HFFc6 (cell line): ENCODE data around the gene PCDH9. TPM values are rescaled to one million over a fixed set of nuclear protein-coding genes. Genes with fewer than 3 reads are reported as not detected.

Experiments
- DNase-seq: peaks from one replicate; pipeline ENCODE4 v3.0.0-alpha.2; 2018
- H3K27ac Mint-ChIP-seq: 2 replicates; pipeline ENCODE4 v1.8.0; 2020; ENCODE audit warnings: mild to moderate bottlenecking, mixed read lengths
- H3K27me3 Mint-ChIP-seq: 2 replicates; pipeline ENCODE4 v1.8.0; 2021; ENCODE audit warnings: mild to moderate bottlenecking, moderate library complexity, mixed read lengths; ENCODE audit not compliant: insufficient read depth
- H3K36me3 Mint-ChIP-seq: 2 replicates; pipeline ENCODE4 v1.8.0; 2021; ENCODE audit warnings: low read depth, mixed read lengths
- H3K4me1 Mint-ChIP-seq: 2 replicates; pipeline ENCODE4 v1.8.0; 2020; ENCODE audit warnings: low read depth, mixed read lengths
- H3K4me3 Mint-ChIP-seq: 2 replicates; pipeline ENCODE4 v1.8.0; 2020; ENCODE audit warnings: mild to moderate bottlenecking, moderate library complexity, mixed read lengths
- H3K9me3 Mint-ChIP-seq: 2 replicates; pipeline ENCODE4 v1.8.0; 2020; ENCODE audit warnings: mild to moderate bottlenecking, mixed read lengths
- CTCF ChIP-seq: fragments of 200-600 bp; sonication (generic); IDR thresholded peaks from 2 replicates; pipeline ENCODE4 v1.5.0; 2021; ENCODE audit warnings: antibody characterized with exemption, mild to moderate bottlenecking
- total RNA-seq, 6 experiments: library from RNA; stranded (reverse); fragmentation: NEBNext Ultra II Directional; extraction: Animal tissue kit (Norgen Biotek cat#: 25700); gene quantifications; 2 replicates in 1 of 6; 3 replicates in 5 of 6; pipeline ENCODE4 v1.2.3, GENCODE V29; 2021

Gene PCDH9
- total RNA-seq, 6 experiments from 2014 or later, result 2.0 to 6.7 (median 2.6) TPM

GRCh38 chr13:66482836-66483235 is 747.3 kb downstream of the PCDH9 start:
- H3K27ac Mint-ChIP-seq, result no peak overlapping the region
- no peaks in the 10 kb centered on the region for H3K9me3 Mint-ChIP-seq

GRCh38 chr13:66477816-66478215 is 752.3 kb downstream of the PCDH9 start:
- Mint-ChIP-seq H3K4me1 (peaks cover 11% of the 10 kb centered on the region; the same call in 1 of the 2 replicates), H3K9me3 (no peaks in the 10 kb centered on the region), H3K27me3 (peaks cover 2% of the 10 kb centered on the region), H3K4me3 (no peak overlapping the region), H3K27ac (no peak overlapping the region), H3K36me3 (no peaks in the 10 kb centered on the region)
- DNase-seq, result no peak
- TF ChIP-seq CTCF, result no peak

More at GRCh38 chr13:66482836-66483235, 747.3 kb downstream of the PCDH9 start:
- Mint-ChIP-seq H3K36me3 (no peaks in the 10 kb centered on the region), H3K4me3 (no peak overlapping the region), H3K27me3 (peaks cover 2% of the 10 kb centered on the region), H3K4me1 (peaks cover 8% of the 10 kb centered on the region; the same call in 1 of the 2 replicates)
- no peak for DNase-seq
- TF ChIP-seq CTCF, result no peak

GRCh38 chr13:66475061-66475460 is 755.1 kb downstream of the PCDH9 start:
- TF ChIP-seq CTCF, result no peak
- H3K4me3 Mint-ChIP-seq, result no peak overlapping the region
- peaks cover 2% of the 10 kb centered on the region for H3K27me3 Mint-ChIP-seq
- H3K4me1 Mint-ChIP-seq, result peaks cover 6% of the 10 kb centered on the region; the same call in 1 of the 2 replicates
- no peaks in the 10 kb centered on the region for H3K9me3 Mint-ChIP-seq
- H3K36me3 Mint-ChIP-seq, result no peaks in the 10 kb centered on the region
- no peak overlapping the region for H3K27ac Mint-ChIP-seq
- no peak for DNase-seq

- no peaks in the 10 kb centered on the region for H3K27me3 Mint-ChIP-seq
- no peaks in the 10 kb centered on the region for H3K9me3 Mint-ChIP-seq
- H3K27ac Mint-ChIP-seq, result no peak overlapping the region
- H3K4me3 Mint-ChIP-seq, result no peak overlapping the region
- H3K36me3 Mint-ChIP-seq, result no peaks in the 10 kb centered on the region
- H3K4me1 Mint-ChIP-seq, result peaks cover 18% of the 10 kb centered on the region
- DNase-seq, result no peak
- TF ChIP-seq CTCF, result no peak
These were observed 760.4 kb downstream of the PCDH9 start for GRCh38 chr13:66469745-66470144.

GRCh38 chr13:66468656-66469055 is 761.5 kb downstream of the PCDH9 start:
- Mint-ChIP-seq H3K9me3 (no peaks in the 10 kb centered on the region), H3K4me3 (no peak overlapping the region), H3K36me3 (no peaks in the 10 kb centered on the region), H3K27ac (no peak overlapping the region), H3K4me1 (peaks cover 18% of the 10 kb centered on the region), H3K27me3 (no peaks in the 10 kb centered on the region)
- no peak for DNase-seq
- no peak for TF ChIP-seq CTCF

- H3K27me3 Mint-ChIP-seq, result no peaks in the 10 kb centered on the region
- no peak for DNase-seq
- TF ChIP-seq CTCF, result no peak
- no peak overlapping the region for H3K27ac Mint-ChIP-seq
- no peak overlapping the region for H3K4me3 Mint-ChIP-seq
- H3K36me3 Mint-ChIP-seq, result no peaks in the 10 kb centered on the region
- peaks cover 17% of the 10 kb centered on the region for H3K4me1 Mint-ChIP-seq
- H3K9me3 Mint-ChIP-seq, result no peaks in the 10 kb centered on the region
These were observed 767.9 kb downstream of the PCDH9 start for GRCh38 chr13:66462187-66462586.
